Ovary (tissue), 3 donors: ENCODE results near the gene RNF151.

Experiments used
- POLR2A ChIP-seq: fragments of 450-650 bp; IDR thresholded peaks from one replicate; pipeline ENCODE4 v1.6.1; 2017; ENCODE audit warnings: antibody characterized with exemption, mild to moderate bottlenecking, moderate library complexity
- TF ChIP-seq, protein P1 (sequence below), 3 donors: fragments of 450-650 bp in 2 of 3; fragments of 200-600 bp in 1 of 3; IDR thresholded peaks; one replicate each; pipeline versions ENCODE4 v1.5.1 to v1.8.0; 2016 to 2022; ENCODE audit warnings: antibody characterized with exemption in 3 of 3, mild to moderate bottlenecking in 1 of 3
- donor health status: DM: no; HTN: no; CAD: no.

DNA sequence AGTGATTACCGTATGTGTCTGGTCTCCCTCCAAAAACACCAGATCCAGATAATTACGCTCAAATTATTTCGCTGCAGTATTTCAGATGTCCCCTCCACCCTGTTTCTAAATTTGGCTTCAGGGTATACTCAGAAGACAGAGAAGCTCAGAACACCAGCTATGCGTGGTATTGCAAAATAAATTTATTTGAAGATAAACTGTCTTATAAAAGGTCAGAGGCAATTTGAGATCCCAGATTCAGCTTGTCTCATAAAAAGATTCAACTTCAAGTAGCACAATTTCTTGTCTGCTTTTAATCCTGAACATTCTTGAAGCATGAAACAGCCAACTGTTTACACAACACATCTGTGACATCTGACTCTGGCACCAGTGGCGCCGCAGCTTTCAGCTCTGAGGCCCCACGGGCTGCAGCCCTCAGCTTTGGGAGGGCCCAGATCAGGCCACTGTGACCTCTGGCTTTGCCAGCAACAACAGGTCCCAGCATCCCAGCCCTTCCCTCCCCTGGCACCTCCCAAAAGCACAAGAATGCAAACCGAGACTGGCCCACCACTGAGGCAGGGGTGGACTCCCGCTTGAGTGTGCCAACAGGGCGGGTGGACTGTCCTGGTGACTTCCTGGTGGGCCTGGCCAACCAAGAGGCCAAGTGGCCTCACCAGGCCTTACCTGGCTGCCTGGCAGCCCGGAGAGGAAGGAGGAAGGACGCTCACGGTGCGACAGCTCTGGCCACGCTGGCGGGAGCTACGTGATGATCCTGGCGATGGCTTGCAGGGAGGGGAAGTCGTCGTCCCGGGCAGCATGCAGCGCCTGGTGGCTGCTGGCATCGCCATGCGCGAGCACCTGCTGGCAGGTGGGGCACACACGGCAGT, 31.1 kb downstream of the RNF151 start:
- TF ChIP-seq, protein P1, sequence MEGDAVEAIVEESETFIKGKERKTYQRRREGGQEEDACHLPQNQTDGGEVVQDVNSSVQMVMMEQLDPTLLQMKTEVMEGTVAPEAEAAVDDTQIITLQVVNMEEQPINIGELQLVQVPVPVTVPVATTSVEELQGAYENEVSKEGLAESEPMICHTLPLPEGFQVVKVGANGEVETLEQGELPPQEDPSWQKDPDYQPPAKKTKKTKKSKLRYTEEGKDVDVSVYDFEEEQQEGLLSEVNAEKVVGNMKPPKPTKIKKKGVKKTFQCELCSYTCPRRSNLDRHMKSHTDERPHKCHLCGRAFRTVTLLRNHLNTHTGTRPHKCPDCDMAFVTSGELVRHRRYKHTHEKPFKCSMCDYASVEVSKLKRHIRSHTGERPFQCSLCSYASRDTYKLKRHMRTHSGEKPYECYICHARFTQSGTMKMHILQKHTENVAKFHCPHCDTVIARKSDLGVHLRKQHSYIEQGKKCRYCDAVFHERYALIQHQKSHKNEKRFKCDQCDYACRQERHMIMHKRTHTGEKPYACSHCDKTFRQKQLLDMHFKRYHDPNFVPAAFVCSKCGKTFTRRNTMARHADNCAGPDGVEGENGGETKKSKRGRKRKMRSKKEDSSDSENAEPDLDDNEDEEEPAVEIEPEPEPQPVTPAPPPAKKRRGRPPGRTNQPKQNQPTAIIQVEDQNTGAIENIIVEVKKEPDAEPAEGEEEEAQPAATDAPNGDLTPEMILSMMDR (IDR thresholded peaks at IDR 0.05), result no peak
- TF ChIP-seq POLR2A, result no peak
